Measurements from ENCODE around the gene DEDD2. TPM values are rescaled to one million over a fixed set of nuclear protein-coding genes. Genes with fewer than 3 reads are reported as not detected.

DEDD2 gene
- total and polyA plus RNA-seq, 10 of the 15 experiments (the other 5 are each of a cell fraction or from before 2014, with no cell fraction given), result 2.5 to 24.7 (median 17.6) TPM

- TF ChIP-seq MYB (IDR thresholded peaks at IDR 0.05; ENCODE audit: borderline replicate concordance, low read depth, low read length), result no peak
- peak; percentile 88 for TF ChIP-seq MXI1 (IDR thresholded peaks at IDR 0.05; ENCODE audit: low read depth, low read length)
- TF ChIP-seq TAF1 (IDR thresholded peaks at IDR 0.05; ENCODE audit: borderline replicate concordance, low read depth, low read length), result peak; percentile 63
- TF ChIP-seq ZBTB4 (CRISPR knock-in tag; IDR thresholded peaks at IDR 0.05), result no peak
- TF ChIP-seq USF1 (IDR thresholded peaks at IDR 0.05; ENCODE audit: borderline replicate concordance, extremely low read length, insufficient read depth, low read depth, low read length), result peak; percentile 90
- no peak for TF ChIP-seq SMC3 (IDR thresholded peaks at IDR 0.05; ENCODE audit: borderline replicate concordance, low read length)
- TF ChIP-seq NFYB (IDR thresholded peaks at IDR 0.05; ENCODE audit: insufficient read depth, low read depth, low read length), result peak; percentile 97
- TF ChIP-seq E2F8 (IDR thresholded peaks at IDR 0.05; ENCODE audit: low read depth, partially characterized antibody), result no peak
- 0 out of 2 replicates have a peak, but pooled peaks have one; percentile 21 for TF ChIP-seq YY1 (IDR thresholded peaks at IDR 0.05; ENCODE audit: low read depth, low read length)
These were observed 2.6 kb upstream of the DEDD2 start, which contains the start of gene ZNF526 (continued) for GRCh38 chr19:42219812-42220750.

Measured in GM12878 (cell line).